T-helper 2 cell treated with Interferon-gamma antibody and Interleukin-4, amounts not matched to agents 100 ng/mL and 5 ng/mL, for 36 hours (primary cell): ENCODE results near the gene LDLRAD4. TPM values are rescaled to one million over a fixed set of nuclear protein-coding genes. Genes with fewer than 3 reads are reported as not detected.

Source experiments
- intact Hi-C: fragments of 100-400 bp; cut with micrococcal nuclease; formaldehyde crosslinking; loops from one replicate; pipeline ENCODE4 v1.15.1; 2023
- total RNA-seq: library from RNA; stranded (reverse); gene quantifications from 2 replicates; pipeline ENCODE4 v1.2.3, GENCODE V29; 2022

Gene LDLRAD4
- total RNA-seq, 1 donor from 2014 or later = 28.5 TPM

DNA sequence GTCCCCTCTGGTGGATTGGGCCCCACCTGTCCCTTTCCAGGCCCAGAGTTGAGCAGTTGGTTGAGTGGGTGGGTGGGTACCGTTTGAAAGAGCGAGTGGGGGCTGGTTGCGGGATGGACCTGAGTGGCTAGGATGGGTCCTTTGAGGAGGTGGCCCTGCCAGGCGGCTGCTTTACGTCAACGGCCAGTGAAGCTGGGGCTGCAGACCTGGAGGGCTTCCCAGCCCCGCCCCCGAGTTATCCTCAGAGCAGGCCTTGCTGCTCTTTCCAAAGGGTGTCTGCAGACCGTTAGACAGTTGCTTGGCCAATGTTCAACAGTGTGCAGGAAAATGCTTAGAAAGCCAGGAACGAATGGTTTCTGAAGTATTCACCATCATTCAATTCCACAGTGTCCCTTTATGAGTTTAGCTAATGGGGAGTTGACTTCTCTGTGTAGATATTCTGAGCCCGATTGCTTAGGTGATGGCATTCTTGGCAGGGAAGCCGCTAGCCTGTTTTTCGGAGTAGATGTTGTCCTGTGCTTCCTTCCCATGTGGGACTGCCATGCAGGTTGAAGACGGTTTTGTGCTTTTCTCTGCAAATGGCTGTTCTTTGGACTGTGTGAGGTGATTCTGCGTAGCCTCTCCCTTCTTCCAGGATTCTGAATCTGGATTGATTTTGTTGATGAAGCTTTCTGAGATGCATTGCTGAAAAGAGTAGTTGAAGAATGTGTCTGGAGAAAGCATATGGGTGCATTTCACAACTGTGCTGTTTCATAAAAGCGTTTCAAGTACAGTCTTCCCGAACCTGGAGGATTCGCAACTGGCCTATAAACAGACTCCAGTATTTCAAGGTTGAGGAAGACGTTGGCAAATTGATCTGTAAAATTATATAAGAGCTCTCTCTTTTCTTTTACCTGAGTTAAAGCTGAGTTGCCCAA is 45.8 kb downstream of the LDLRAD4 start:
- intact Hi-C loops = no loop called here

GRCh38 chr18:13265008-13265910 is 46.7 kb downstream of the LDLRAD4 start:
- intact Hi-C loops = no loop called here

DNA sequence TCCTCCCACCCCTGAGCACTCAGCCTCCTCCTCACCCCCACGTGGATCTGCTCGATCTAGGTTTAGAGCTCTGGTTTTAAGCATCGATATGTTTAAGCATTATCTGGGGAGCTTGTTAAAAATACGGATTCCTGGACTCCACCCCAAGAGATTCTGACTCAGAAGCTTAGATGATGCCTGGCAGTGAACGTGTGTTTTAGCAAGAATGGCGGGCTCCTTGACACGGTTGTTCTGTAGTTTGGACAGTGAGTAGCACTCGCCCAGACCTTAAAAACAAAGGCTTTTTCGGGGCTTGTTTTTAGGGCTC is 47.3 kb downstream of the LDLRAD4 start:
- intact Hi-C loops = loop anchor here (2.0 kb wide), 3 partner anchors 25 to 111 kb away; no protein-coding TSS in a partner anchor

DNA sequence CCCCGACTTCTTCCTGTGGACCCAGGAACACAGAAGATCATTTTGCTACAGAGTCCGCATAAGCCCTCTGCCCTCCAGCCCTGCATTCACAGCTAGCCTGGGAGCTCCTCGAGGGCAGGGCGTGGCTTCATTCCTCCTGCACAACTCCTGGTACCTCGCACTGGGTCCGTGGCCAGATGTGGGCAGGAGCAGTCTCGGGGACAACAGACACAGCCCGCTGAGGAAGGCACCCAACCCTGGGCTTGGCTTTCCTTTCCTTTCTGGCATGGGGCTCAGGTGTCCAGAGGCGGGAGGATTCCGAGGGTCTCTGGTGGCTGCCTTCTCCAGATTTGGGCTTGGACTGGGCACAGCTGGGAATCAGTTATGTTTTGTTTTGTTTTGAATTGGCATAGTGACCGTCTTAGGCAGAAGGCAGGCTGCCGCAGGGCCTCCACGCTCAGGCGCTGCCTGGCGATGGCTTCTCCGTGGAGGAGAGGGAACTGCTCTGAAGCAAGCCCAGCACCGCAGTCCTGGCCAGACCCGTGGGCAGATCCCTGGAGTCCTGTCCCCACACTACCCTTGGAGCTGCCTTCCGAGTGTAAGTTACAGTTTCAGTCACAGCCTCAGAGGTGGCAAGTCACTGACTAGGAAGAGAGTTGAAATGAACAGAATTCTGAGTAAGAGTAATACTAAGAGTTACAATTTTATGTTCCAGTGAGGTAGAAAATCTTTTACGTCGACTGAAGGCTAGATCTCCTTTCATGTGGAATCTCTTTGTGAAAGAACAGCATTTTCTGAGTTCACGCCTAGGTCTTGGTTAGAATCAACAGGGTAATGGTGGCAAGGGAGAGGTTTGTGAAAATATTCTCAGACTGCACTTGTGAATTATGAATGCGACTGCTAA is 47.9 kb downstream of the LDLRAD4 start:
- intact Hi-C loops = loop anchor here (2.0 kb wide), 3 partner anchors 24 to 110 kb away; no protein-coding TSS in a partner anchor

- intact Hi-C loops = loop anchor here (2.0 kb wide), 3 partner anchors 23 to 109 kb away; no protein-coding TSS in a partner anchor
These were observed 48.9 kb downstream of the LDLRAD4 start for GRCh38 chr18:13267431-13267873.

DNA sequence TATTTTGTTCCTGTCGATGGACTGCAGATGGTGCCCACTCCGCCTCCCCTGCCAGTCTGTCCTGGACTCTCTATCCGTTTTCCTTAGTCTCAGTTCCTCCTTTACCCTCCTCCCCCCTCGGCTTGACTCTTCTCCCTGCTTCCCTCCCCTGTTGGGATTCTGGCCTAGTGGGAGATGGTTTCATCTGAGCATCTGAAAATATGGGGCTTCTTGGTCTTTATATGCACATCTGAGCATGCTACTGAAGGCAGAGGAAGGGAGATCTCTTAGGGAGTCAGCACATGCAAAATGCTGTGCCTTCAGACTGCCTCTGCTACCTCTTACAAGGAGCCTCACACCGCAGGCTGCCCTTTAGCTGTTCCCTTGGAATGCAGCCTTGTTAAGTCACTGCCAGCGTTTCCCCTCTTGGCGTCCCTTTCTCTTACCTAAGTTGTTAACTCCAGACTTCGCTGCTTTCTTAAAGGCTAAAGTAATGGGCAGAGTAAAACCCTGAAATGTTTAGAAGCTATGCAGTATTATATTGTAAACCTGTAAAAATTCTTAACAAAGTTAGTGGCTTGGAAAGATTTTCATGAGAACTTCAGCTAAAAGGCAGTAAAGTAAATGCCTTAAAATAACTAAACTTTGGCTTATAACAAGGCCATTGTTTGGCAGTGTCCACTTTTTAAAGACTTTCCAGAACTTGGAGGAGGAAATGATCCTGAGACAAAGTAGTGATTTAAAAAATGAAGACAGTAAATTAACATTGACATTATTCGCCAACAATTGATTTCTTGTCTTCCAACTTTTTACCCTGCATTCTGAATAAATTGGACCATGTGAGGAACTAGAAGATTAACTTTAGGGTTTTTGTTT is 49.8 kb downstream of the LDLRAD4 start:
- intact Hi-C loops = no loop called here

DNA sequence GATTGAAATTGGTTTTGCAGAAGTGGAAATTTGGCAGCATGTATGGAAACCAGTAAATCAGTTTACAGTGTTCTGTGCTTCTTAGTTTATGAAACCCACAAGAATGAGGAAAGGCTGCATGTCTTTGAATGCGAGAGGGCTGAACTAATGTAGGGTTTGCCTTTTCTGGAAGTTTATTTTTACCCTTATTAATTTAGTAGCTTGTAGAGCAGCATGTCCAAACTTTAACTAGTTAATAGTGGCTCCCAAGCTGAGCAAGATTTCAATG is 50.4 kb downstream of the LDLRAD4 start:
- intact Hi-C loops = no loop called here

GRCh38 chr18:13269521-13270011 is 51.0 kb downstream of the LDLRAD4 start:
- intact Hi-C loops = no loop called here

GRCh38 chr18:13270279-13270855 is 51.8 kb downstream of the LDLRAD4 start:
- intact Hi-C loops = no loop called here

- intact Hi-C loops = no loop called here
These were observed 52.8 kb downstream of the LDLRAD4 start for GRCh38 chr18:13271302-13271911.

- intact Hi-C loops = no loop called here
These were observed 53.9 kb downstream of the LDLRAD4 start for GRCh38 chr18:13272416-13272815.

DNA sequence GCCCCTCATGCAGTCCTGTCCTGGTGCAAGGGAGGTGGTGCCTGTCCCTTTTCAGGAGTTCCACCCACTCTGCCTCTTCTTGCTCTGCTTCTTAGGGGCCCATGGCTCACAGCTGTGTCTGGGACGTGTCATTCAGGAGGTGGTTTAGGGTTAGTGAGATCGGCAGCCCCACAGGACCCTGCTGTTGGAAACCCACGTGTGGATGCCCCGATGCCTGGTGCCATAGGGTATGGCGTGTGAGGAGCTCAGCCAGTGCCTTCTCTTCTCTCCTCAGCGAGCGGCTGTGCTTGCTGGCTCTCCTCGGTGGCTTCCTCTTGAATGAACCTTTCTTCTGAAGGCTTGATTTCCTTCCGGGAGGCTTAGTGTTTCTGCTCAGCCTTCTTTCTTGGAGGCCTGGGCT is 55.2 kb downstream of the LDLRAD4 start:
- intact Hi-C loops = loop anchor here (2.0 kb wide), 1 partner anchor 453 kb away; the partner anchor contains the start of genes FAM210A and RNMT

GRCh38 chr18:13275075-13275474 is 56.5 kb downstream of the LDLRAD4 start:
- intact Hi-C loops = loop anchor here (2.0 kb wide), 1 partner anchor 452 kb away; the partner anchor contains the start of genes FAM210A and RNMT

GRCh38 chr18:13276530-13277520 is 58.3 kb downstream of the LDLRAD4 start:
- intact Hi-C loops = no loop called here

DNA sequence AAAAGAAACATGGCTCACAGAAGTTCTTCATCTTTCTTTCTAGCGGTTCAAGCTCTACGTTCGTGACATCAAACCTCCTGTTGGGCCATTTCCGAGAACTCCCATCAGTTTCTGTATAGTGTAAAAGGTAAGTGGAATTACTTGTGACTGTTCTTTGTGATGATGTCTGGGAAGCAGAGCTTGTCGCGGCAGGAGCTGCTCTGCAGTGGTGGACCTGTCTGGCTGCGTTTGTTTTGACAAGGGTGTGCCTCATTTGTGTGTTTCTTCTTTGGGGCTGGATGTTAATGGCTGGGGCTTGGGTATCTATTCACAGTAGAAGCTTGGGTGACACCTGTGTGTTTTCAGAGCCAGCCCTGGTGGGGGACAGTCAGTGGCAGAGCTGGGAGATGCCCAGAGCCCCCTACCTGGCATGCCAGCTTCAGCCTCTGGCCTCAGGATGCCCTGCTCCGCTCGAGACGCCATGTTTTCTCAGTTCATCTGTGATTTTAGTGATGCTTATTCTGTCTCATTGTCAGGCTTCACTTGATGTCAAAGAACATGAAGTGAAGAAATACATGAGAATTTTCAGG is 59.6 kb downstream of the LDLRAD4 start:
- intact Hi-C loops = no loop called here

DNA sequence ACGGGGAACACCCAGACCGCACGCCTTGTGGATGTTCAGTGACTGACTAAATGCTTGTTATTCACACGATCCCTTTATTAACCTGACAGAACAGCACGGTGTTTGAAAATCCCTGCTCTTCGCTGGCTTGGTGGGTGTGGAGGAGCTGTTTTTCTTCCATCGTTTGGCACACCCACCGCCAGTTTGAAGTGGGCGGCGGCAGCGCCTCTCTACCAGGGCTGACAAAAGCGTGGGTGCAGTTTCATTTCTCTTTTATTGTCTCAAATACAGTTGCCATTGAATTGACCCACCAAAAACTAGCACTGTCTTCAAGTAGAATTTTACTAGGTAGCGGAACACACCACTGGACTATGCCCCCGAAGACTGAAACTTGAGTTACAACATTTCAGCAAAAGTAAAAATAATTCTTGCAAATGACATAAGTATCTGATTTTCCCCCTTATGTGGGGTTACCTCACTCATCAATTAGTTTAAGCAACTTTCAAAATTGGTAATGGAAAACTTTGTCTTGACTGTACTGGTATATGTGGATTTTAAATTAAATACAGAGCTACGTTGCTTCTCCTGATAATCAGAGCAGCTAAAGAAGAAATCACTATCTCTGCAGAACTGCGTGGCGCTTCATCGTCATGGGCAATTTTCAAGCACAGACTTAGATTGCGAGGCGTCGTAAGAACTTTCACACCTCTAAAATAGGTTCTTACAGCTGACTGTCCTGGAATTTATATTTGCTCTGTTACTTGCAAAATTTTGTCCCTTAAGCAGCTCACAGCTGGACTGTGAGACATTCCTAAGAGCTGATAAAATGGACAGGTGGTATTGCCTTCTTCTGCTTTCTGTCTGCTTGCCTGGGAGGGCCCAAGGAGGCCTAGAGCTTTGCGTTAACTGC is 60.9 kb downstream of the LDLRAD4 start:
- intact Hi-C loops = no loop called here
